SKM-1 treated with dmso at 0.1 percent for 144 hours (cell line): ENCODE results near the gene USP9X.
"Not testable (repeated sequence)": the region's sequence is repeated elsewhere in the genome, so short reads cannot be mapped to it uniquely, and the experiment has no call there.

Experiments used
- DNase-seq: peaks from one replicate; lab custom pipeline; 2025; ENCODE audit not compliant: unreplicated experiment; lab: John Stamatoyannopoulos, UW

The USP9X gene

DNA sequence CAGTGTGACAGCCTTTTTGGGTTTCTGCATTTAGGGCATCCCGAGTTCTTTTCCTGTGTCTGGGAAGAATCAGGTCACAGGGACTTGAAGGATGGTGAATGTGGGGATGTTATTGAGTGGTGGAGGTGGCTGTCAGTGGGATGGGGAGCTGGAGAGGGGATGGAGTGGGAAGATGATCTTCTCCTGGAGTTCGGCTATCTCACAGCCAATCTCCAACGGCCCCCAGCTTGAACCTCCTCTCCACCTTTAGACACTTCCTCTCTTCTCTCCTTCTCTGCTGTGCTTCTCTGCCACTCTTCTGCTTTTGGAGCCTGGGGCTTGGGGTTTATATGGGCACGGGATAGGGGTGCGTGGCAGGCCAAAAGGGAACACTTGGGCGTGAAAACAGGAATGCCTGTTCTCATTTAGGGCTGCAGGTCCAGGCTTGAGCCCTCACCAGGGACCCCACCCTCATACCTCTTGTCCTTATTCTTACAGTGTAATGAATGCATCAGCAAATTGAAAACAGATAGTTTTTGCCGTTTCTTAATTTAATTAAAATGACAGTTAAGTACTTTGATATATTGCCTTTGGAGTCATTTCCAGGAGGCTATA, 37.5 kb downstream of the USP9X start:
- no peak for DNase-seq

DNA sequence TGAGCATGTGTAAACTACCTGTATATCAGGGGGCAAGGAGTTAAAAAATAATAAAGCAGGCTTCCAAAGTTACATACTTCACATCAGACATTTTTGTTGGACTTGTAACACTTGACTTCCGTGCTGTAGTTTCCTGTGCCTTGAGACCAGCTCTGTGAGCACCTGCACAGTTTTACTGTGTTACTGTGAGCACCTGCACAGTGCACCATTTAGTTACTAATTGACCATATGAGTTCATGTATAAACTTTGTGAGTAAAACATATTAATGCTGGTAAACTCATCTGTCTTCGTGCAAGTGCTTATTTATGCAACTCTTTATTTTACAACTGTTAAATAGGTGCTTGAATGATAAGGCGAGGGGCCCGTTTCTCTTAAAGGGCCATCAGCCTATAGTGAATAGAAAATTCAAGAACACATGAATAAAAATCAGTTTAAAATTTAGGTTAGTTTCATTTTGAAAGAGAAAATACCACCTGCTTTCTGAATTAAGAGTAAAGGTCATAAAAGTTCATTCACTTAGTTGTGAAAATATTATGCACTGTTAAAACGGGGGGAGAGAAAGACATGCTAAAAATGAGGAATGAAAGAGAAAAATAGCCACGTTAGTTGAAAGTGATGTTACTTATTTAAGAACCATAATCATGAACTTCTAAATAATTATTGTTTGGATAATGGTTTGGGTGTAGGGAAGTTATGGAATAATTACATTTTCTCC, 42.4 kb downstream of the USP9X start:
- DNase-seq = no peak

DNA sequence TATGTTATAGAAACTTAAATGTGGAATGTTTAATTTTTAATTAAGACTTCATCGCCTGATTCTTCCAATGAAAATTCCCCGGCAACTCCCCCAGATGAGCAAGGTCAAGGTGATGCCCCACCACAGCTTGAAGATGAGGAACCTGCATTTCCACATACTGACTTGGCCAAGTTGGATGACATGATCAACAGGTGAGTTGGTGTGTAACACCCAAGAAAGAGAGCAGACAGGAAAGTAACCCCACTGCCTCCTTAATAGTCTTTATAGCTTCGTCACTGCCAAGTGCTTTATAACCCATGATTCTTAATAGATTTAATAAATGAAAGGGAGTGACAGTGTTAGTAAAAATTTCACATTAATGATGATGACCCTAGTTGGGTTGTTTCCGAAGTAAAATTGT, 43.7 kb downstream of the USP9X start:
- no peak for DNase-seq

DNA sequence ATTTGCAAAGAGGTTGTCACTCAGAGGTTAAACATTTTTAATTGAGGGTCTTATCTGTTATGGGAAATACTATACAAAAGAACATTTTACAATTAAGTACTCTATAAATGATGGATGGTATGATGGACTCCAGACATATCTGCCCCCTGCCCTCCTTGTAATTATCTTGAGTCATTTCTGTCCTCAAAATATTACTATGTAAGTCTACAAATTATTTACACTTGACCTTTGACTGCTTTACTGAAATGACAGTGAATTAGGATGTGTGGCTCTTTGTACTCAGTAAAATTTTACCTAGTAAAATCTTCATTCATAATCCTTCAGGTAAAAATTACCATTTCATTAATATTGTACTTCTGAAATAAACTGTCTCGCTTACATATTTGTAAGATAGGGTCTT, 46.5 kb downstream of the USP9X start:
- DNase-seq = no peak

DNA sequence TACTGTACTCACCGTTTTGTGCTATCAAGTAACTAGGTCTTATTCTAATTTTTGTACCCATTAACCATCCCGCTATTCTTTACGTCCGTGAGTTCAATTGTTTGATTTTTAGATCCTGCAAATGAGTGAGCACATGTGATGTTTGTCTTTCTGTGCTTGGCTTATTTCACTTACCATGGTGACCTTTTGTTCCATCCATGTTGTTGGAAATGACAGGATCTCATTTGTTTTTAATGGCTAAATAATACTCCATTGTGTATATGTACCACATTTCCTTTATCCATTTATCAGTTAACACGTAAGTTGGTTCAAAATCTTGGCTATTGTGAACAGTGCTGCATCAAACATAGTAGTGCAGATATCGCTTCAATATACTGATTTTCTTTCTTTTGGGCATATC, 48.3 kb downstream of the USP9X start:
- no peak for DNase-seq

DNA sequence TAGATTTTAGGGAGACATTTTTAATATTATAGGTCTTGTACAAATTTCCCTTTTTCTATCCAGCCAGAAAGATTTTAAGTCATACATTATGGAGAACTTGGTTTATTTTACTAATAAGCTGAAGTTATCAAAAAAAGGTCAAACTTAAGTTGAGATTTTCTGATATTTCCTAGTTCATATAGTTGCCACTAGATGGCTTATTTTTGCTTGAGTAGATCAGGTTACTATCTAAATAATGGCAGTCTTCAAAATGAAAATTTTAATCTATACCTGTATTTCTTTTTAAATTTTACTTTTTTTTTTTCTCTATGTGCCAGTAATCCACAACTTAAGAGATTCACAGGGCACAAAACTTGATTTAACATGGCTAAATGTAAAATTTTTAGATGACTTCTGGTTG, 52.3 kb downstream of the USP9X start:
- DNase-seq = no peak

DNA sequence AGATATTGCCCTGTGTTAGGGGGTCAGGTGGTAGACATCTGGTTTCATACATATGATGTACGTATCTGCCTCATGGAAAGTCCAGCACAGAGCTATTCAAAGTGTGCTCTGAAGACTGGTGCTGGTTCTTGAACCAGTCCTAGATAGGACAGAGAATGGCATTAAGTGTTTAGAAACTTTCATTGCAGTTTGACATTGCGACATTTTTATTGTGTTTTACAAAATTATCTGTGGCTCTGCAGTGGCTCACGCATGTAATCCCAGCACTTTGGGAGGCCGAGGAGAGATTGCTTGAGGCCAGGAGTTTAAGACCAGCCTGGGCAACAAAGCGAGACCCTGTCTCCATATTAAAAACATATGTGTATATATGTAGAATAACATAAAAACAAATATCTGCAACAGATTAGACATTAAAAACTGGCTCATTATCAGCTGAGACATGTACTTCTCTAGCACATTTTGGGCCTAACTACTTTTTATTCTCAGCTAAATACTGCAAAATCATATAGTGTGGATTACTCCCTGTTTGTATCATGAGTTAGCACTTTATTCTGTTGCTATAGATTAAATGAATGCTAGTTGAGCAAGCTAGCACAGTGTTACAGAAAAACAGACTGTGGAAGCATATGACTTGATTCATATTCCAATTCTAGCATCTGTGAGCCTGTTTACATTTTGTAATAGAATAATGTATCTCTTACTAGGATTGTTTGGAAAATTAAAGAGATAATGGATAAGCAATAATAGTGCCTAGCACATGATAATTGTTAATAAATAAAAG, 57.1 kb downstream of the USP9X start:
- no peak for DNase-seq

DNA sequence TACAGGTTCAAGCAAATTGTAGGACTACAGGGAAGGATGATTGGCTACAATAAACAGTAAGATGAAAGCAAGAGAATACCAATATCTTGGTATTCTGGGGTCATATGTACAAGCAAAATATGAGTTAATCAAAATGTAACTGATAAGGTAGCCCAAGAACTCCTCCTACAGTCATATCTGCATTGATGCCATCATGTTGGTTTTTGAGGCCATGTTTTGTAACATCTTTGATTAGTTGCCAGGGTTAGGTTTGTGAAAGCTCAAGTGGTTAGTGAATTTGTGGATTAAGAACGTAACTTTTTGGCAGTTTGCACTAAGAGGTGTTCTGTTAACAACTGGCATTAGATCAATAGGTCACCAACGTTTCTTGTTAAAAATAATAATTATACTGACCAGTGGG, 59.6 kb downstream of the USP9X start:
- no peak for DNase-seq

DNA sequence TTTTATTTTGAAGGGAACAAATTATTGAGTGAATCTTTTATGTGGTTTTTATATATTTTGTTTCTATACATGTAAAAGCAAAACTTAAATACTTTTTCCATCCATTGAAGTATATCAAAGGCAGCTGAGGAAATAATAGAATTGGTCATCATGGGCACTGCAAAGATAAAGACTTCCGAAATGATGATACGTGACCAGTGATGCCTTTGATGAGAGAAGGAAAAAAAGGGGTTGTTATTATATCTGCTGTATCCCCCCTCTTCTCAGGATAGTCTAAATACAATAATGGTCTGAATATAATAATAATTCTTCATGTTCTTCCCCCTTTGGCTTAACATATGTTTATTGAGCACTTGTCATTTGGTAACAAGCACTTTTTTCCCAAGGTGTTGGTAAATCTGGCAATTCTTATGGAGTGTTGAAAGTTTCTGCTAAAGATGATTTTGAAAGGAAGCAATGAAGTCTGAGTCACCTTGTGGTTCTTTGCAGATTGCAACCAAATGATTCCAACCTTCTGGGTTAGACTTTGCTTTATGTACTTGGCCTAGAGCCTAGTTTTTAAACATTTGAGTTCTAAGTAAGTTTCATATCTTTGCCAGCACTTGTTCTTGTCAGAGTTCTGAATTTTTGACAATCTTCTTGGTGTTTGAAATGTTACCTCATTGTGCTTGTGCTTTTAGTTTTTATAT, 60.8 kb downstream of the USP9X start:
- no peak for DNase-seq

DNA sequence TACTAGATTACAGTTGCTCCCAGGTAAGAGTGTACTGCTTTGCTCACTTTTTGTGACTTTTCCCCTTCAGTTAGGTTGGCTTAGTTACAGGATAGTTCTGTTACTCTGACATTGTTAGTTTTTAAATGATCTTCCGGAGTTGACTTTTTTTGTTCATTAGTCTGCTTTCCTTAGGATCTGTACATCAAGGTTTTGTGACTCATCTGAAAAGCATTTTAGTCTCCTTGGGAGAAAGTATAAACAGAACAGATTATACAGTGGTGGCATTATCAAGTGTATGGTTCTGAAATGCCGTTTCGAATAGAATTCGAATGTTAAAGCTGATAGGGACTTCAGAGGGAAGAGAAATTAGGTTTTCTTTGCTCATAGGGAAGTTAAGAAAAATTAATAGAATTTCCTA, 63.3 kb downstream of the USP9X start:
- no peak for DNase-seq

DNA sequence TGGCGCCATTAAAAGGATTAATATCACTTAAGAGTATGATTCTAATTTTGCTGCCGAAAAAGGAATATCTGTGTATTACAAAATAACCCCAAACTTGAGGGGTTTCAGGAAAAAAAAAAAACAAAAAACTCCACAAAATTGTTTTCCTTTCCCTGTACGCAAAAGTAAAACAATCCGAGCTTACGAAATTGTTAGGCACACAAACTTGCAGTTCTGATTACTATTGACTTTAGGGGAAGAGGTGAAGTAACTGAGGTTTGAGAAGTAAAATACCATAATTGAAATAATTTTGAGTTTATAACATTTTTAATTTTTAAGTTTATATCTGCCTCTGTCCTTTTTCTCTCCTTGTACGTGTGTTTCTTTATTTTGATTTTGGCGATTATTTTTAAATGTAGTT, 64.8 kb downstream of the USP9X start:
- no peak for DNase-seq

DNA sequence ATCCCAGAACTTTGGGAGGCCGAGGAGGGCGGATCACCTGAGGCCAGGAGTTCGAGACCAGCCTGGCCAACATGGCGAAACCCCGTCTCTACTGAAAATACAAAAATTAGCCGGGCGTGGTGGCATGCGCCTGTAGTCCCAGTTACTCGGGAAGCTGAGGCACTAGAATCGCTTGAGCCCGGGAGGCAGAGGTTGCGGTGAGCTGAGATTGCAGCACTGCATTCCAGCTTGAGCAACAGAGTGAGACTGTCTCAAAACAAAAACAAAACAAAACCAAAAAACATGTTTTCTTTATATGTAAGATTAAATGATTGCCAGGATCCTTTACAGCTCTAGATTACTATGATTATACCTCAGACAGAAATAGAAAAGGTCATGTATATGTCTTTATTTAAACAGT, 66.5 kb downstream of the USP9X start:
- not testable (repeated sequence) for DNase-seq

DNA sequence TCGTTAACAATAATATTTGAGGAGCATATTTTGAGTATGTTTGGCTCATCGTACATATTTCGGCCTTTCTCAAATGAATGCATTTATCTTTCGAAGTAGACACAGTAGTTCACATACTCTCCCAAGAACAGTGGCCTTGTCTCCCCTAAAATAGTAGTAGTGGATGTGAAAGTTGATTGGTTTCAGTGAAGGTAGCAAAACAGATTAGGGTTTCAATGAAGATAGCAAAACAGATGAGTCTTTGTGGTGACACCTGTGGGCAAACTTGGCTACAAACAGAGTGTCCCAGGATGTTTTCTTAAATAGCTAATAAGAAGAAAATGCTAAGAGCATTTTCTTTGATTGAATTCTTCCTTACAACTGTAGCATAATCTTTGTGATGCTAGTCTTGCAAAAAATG, 67.0 kb downstream of the USP9X start:
- DNase-seq = no peak

DNA sequence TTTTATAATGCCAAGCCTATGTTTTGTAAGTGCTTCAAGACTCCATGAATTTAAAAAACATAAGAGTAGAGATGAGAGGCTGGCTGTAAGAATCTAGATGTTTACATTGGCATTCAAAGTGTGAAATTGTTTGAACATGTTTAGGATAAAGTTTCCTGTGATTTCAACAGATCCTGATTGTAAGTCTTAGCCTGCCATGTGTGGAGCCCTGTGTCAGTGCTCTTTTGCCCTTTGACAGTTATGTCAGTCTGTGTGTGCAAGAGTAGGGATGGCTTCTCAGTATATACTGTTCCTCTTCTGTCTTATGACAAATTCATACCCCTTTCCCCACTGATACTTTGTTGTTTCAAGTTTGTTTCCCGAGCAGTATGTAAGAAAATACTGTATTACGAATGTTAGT, 68.2 kb downstream of the USP9X start:
- DNase-seq = no peak

DNA sequence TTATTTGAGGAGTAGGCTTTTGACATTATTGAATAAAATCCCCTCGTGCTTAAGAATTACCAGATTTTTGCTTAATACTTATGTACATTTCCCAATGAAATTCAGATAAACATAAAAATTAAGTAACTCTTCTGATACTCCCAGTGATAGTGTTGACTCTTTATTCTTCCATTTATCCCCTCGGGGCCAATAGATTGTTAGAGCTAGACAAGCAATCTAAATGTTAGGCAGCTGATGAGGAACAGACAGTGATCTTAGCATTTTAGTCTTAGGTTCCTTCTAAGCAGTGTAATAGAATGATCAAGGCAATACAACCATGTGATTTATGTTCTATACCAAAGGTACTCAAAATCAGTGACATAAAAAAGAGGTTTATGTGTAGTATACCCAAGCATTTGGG, 68.7 kb downstream of the USP9X start:
- no peak for DNase-seq

DNA sequence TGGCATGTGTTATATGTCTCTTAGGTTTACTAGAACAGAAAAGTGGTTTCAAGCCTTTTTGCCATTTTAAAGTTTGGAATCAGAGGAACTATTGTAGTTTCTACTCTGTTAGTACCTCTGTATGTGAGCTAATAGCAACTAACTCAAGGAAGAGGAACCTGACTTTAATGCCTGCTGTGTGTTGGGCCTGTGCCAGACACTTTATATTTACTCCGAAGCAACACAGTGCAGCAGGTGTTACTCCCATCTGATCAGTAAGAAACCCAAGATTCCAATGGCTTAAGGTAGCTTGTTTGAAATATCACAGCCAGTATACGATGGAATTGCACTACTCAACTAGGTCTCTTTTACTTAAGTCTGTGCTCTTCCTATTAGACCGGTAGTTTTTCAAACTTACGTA, 79.2 kb downstream of the USP9X start:
- DNase-seq = no peak

DNA sequence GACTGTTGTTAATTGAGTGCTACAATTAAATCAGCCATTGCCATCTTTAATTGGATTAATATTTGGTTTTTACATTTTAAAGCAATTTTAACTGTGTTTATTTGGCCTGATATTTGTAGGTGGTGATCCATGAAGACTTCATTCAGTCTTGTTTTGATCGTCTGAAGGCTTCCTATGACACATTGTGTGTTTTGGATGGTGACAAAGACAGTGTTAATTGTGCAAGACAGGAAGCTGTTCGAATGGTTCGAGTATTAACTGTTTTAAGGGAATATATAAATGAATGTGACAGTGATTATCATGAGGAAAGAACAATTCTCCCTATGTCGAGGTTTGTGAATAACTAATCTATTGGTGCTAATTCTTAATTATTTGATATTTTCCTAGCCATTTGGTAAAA, 82.6 kb downstream of the USP9X start:
- DNase-seq = no peak

DNA sequence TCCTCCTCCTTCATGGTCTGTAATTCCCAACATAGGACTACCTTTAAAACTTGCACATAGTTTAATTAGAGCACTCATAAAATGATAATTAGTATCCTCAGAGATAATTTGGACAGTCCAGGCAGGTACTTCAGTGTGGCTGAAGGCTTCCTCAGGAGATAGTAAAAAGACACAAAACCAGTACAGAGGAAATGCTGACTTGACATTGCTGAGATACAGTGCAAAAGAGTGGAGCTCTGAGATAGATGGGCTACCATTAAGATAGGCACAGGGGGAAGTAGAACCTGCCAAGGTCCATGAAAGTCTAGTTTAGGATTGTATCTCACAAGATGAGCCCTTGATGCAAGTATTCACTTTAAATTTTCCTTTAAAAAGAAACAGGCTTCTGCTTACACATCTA, 91.0 kb downstream of the USP9X start:
- no peak for DNase-seq

DNA sequence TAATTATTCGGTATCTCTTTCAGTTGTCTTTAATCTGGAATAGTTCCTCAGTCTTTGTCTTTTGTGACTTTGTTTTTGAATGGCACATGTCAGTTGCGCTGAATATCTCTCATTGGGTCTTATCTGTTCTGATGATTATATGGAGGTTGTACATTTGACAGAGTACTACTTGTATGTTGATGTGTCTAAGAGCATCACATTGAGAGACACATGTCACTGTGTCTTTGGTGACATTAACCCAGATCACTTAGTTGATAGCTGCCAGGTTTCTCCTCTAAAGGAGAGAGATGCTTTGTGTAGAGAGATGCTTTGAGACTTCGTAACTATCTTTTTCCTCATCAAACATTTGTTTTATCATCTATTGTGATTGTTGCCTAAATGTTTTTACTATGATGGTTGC, 92.1 kb downstream of the USP9X start:
- DNase-seq = no peak

DNA sequence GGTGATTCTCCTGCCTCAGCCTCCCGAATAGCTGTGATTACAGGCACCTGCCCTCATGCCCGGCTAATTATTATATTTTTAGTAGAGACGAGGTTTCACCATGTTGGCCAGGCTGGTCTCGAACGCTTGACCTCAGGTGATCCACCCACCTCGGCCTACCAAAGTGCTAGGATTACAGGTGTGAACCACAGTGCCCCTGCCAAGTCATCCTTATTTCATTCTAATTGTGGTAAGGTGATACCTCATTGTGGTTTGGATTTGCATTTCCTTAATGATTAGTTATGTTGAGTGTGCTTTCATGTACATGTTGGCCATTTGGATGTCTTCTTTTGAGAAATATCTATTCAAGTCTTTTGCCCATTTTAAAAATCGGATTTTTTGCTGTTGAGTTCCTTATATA, 93.0 kb downstream of the USP9X start:
- DNase-seq = no peak

DNA sequence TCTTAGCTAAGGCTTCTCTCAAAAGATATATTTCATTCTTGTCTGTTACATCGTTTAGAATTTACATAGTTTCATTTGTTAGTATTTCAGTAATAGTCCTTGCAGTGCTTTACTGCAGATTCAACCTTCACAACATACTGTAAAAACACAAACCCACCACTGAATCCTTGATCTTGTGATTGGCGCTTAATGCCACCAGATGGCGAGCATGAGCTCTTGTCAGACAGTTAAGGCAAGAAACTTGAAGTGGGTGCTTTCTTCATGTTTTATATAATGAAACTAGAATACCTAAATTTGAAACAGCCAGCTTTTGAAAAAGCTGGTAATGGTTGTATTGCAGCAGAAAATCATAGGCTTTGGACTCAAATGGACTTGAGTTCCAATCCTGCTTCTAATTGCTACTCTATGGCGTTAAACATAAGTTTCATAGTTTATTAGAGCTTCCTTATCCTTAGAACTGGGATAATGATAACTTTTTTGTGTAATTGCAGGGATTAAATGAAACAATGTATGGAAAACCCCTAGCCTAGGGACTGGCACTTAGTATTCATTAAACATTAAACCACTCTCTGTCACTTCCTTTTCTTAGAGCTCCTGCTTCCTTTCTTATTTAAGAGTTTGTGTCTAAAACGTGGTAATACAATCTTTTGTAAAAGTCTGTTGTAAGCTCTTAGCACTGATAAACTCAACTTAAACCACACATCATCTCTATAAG, 95.1 kb downstream of the USP9X start:
- peak; percentile 15 for DNase-seq
